ENCODE measurements around the gene ERICH2.

ERICH2 gene

GRCh38 chr2:170763232-170763631, 6.9 kb upstream of the ERICH2 start:
- no peak for DNase-seq (ENCODE audit: low read depth)

- DNase-seq (ENCODE audit: low read depth): no peak
These were observed 5.3 kb upstream of the ERICH2 start for GRCh38 chr2:170764880-170765261.

- no peak for DNase-seq (ENCODE audit: low read depth)
These were observed 3.5 kb upstream of the ERICH2 start for GRCh38 chr2:170766693-170767092.

GRCh38 chr2:170770606-170771420, 635 bp downstream of the ERICH2 start:
- peak; percentile 59 for DNase-seq (ENCODE audit: low read depth)

GRCh38 chr2:170771421-170771937, 1.3 kb downstream of the ERICH2 start:
- DNase-seq (ENCODE audit: low read depth): no peak

GRCh38 chr2:170772295-170772694, 2.1 kb downstream of the ERICH2 start:
- no peak for DNase-seq (ENCODE audit: low read depth)

- no peak for DNase-seq (ENCODE audit: low read depth)
These were observed 3.9 kb downstream of the ERICH2 start for GRCh38 chr2:170774074-170774473.

GRCh38 chr2:170778900-170779299, 8.7 kb downstream of the ERICH2 start:
- no peak for DNase-seq (ENCODE audit: low read depth)

- DNase-seq (ENCODE audit: low read depth): no peak
These were observed 9.1 kb downstream of the ERICH2 start for GRCh38 chr2:170779304-170779703.

- DNase-seq (ENCODE audit: low read depth): no peak
These were observed 12.5 kb downstream of the ERICH2 start for GRCh38 chr2:170782673-170783072.

- no peak for DNase-seq (ENCODE audit: low read depth)
These were observed 13.4 kb downstream of the ERICH2 start for GRCh38 chr2:170783549-170783948.

- no peak for DNase-seq (ENCODE audit: low read depth)
These were observed 28.8 kb downstream of the ERICH2 start for GRCh38 chr2:170798996-170799395.

GRCh38 chr2:170806548-170806947, 36.4 kb downstream of the ERICH2 start:
- DNase-seq (ENCODE audit: low read depth): no peak

GRCh38 chr2:170812710-170813600, 42.8 kb downstream of the ERICH2 start:
- no peak for DNase-seq (ENCODE audit: low read depth)

- DNase-seq (ENCODE audit: low read depth): no peak
These were observed 43.7 kb downstream of the ERICH2 start for GRCh38 chr2:170813611-170814532.

- DNase-seq (ENCODE audit: low read depth): no peak
These were observed 44.5 kb downstream of the ERICH2 start for GRCh38 chr2:170814533-170815230.

GRCh38 chr2:170815311-170815710, 45.1 kb downstream of the ERICH2 start:
- no peak for DNase-seq (ENCODE audit: low read depth)

GRCh38 chr2:170815746-170816503, 45.7 kb downstream of the ERICH2 start:
- peak; percentile 57 for DNase-seq (ENCODE audit: low read depth)

GRCh38 chr2:170816504-170817092, 46.4 kb downstream of the ERICH2 start, which contains the start of gene GAD1:
TSS of gene GAD1 (plus strand) at chr2:170816887. CDS start at chr2:170818592, 1,705 bp downstream.
- DNase-seq (ENCODE audit: low read depth): peak; percentile 58

Measured in stimulated activated CD4-positive, alpha-beta T cell treated with anti-CD3 and anti-CD28 coated beads, Interleukin-2, amount 100 ng/mL, for 4 hours (primary cell).